HG02852 (cell line): Measurements from ENCODE around the gene CACNG6.

Source experiments
- ATAC-seq: cut with Tn5 transposase; IDR thresholded peaks from one replicate; pipeline ENCODE4 v1.9.1; 2021; ENCODE audit warnings: mild to moderate bottlenecking, moderate library complexity; ENCODE audit not compliant: unreplicated experiment

Gene CACNG6

DNA sequence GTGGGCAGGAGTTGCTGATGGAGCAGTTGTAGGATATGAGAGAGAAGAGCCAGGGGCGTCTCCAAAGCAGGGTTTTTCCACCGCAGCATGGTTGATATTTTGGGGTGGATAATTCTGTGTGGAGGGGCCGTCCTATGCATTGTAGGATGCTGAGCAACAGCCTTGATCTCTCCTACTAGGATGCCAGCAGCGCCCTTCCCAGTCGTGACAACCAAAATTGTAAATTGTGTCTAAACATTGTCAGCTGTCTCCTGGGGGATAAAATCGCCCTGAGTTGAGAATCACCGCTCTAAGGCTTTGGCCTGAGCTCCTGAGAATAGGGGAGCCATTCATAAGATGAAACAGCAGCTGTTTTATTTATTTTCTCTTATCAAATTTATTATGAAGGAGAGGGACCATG, 24.5 kb upstream of the CACNG6 start:
- ATAC-seq = no peak

DNA sequence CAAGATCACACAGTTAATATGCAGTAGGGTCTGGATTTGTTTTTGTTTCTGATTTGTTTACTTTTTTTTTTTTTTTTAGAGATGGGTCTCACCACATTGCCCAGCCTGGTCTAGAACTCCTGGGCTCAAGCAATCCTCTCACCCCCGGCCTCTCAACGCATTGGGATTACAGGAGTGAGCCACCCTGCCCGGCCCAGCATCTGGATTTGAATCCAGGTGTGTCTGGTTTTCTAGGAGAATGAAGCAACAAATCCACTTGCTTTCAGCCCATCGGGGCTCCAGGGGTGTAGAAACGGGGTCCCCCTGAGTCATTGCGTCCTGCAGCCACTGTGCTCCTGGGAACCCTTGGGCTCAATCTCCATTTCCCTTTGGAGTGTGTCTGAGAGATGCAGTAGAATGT, 22.1 kb upstream of the CACNG6 start:
- no peak for ATAC-seq

DNA sequence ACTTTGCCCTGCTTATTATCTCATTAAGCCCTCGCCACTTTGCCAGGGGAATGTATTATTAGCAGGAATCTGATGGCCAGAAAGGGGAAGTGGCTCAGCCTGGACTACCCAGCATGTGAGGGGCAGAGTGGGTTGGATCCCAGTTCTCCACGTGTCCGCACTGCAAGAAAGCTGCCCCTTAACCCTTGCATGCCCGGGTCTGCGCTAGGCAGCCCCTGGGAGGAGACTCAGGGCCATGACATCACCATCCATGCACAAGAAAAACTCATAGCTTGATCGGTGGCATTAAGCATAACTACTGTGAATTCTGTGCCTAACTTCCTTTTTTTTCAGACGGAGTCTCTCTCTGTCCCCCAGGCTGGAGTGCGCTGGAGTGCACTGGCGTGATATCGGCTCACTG, 19.8 kb upstream of the CACNG6 start:
- no peak for ATAC-seq

DNA sequence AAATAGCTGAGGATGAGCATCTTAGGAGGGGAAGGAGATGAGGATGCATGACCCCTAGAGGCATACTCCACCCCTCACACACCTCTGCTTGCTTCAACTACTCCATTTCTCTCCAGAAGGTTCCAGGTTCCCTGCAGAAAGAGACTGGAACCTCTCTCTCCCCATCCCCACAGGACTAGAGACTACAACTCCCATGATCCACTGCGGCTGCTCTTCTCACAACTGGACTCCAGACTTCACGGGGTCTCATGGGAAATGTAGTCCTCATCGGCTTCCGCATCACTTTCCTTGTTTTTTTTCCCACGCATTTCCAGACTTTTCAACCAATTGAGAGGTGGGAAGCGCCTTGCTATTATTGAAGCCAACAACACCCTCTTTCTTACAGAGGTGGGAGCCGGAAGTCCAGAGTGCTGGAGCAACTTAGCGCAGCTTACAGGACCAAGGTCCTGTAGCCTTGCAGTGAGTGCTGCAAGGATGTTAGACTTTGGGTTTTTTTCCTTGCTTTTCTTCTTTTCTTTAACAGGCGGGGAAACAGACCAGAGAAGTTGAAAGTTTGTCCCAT, 13.9 kb upstream of the CACNG6 start:
- ATAC-seq = no peak

DNA sequence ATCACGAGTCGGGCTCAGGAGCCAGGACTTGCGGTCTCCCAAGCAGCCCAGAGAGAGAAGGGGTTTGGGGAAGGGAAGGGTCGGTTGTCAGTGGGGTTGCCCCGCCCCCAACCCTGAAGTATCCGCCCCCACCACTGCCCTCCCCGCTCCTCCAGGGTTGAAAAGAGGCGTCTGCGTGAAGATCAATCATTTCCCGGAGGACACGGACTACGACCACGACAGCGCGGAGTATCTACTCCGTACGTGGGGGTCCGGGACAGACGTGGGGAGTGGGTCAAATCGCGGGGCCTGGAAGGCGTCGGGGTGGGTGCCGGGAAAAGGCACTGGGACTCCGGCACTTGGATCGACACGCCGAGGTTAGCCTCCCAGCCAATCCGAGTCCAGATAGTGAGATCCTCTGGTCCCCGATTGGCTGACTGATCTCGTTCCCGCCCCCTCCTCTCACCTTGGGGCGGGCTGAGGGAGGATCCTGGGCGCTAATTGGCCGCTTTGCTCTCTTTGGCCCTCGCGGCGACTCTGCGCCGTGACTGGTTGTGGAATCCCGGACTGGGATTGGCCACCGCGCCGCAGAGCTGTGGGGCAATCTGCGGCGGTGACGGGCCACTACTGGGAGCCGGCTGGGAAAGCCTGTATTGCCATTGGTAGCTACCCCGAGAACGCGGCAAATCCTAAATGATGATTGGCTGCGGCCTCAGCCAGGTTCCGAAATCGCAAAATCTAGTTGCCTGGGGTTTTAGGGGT, 13.3 kb upstream of the CACNG6 start:
- no peak for ATAC-seq

DNA sequence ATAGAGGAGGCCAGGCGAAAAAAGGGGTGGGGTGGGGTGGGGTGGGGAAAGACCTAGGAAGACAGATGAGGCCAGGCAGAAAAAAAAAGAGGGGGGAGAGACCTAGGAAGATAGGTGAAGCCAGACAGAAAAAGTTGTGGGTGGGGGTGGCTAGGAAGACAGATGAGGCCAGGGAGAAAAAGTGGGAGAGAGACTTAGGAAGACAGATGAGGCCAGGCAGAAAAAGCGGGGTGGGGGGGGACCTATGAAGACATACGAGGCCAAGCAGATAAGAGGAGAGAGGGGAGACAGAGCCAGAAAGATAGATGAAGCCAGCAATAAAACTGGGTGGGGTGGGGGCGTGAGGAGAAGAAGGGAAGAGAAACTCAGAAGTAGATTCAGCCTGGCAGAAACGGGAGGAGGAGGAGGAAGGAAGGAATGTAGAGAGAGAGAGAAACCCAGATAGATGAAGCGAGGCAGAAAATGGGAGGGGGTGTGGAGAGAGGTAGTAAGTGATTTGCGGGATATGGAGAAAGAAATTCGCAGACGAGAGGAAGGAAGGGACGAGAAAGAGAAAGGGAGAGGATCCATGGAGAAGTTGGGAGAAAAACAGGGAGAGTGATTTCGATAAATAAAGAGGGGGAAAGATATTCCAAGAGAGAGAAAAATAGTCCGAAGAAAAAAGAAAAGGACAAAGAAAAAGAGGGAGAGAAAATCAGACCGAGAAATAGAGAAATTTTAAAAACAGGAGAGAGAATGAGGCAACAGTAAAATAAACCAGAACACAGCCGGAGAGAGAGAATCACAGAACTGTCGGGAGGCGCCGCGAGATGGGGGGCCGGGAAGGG, 12.2 kb upstream of the CACNG6 start:
- no peak for ATAC-seq

DNA sequence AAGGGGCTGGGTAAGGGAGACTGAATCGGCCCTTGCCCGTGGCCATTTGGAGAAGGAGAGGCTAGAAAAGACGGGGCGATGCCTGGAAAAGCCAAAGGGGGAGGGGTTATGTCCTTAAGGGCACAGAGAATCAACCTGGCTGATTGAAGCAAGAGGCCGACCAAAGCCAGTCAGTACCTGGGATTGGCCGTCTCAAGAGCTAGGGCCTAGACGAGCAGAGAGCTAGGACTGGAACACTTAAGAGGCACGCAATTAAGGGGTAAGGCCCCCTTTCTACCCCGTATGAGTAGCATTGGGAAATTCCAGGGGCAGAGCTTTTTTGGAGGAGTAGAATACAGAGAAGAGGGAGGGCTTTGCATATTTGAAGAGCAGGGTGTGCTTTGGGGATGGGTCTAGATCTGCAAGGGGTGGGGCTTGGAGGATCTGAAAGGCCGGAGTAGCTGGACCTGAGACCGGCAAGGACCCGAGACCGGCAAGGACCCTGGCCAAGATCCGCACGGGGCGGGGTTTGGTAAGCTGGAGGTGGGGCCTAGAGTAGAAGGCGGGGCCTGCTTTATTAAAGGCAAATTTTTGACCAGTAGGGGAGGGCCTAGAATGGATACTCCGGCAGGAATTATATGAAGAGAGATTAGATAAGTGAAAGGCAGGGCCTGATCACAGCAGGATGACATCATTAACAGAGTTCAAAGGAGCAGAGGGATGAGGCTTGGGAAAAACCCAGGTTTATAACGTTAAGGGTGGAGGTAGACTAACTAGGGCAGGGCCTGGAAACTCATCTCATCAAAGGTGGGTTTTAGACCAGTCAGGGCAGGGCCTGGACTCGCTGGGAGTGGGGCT, 10.7 kb upstream of the CACNG6 start:
- ATAC-seq = no peak

DNA sequence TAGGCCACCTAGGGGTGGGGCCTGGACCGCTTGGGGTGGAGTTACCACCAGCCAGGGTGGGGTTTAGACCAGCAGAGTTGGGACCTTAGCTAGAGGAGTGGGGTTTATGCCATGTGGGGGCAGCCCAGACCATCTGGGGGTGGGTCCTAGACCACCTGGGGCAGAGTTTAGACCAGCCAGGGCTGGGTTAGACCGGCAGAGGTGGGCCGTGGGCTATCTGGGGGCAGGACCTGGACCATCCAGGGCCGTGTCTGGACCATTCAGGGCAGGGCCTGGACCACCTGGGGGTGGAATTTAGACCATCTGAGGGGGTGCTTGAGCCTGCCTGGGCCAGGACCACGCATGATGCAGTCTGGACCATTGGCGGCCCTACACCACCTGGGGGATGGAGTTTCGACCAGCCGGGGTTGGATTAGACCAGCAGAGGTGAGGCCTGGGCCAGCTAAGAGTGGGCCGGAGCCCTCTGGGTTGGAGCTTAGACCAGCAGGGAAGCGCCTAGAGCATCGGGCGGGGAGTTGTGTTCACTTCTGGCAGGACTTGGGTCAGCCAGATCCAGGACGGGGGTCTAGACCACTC, 10.0 kb upstream of the CACNG6 start:
- ATAC-seq = no peak

DNA sequence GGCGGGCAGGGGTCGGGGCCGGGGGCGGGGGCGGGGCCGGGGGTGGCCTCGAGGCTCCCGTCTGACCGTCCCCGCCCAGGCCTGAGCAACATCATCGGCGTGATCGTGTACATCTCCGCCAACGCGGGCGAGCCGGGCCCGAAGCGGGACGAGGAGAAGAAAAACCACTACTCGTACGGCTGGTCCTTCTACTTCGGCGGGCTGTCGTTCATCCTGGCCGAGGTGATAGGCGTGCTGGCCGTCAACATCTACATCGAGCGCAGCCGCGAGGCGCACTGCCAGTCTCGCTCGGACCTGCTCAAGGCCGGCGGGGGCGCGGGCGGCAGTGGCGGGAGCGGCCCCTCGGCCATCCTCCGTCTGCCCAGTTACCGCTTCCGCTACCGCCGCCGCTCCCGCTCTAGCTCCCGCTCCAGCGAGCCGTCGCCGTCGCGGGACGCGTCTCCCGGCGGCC, 9.4 kb upstream of the CACNG6 start:
- no peak for ATAC-seq

DNA sequence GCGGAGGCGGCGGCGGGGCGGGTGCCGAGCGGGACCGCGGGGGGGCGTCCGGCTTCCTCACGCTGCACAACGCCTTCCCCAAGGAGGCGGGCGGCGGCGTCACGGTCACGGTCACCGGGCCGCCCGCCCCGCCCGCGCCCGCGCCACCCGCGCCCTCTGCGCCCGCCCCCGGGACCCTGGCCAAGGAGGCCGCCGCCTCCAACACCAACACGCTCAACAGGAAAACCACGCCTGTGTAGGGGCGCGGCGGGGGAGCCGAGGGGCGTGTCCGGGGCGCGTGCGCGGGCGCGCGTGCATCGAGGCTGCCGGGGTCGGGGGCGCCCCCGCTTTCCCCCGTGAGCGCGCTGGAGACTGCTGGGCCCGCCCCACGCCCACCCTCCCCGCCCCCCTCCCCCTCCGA, 8.8 kb upstream of the CACNG6 start:
- ATAC-seq = no peak

DNA sequence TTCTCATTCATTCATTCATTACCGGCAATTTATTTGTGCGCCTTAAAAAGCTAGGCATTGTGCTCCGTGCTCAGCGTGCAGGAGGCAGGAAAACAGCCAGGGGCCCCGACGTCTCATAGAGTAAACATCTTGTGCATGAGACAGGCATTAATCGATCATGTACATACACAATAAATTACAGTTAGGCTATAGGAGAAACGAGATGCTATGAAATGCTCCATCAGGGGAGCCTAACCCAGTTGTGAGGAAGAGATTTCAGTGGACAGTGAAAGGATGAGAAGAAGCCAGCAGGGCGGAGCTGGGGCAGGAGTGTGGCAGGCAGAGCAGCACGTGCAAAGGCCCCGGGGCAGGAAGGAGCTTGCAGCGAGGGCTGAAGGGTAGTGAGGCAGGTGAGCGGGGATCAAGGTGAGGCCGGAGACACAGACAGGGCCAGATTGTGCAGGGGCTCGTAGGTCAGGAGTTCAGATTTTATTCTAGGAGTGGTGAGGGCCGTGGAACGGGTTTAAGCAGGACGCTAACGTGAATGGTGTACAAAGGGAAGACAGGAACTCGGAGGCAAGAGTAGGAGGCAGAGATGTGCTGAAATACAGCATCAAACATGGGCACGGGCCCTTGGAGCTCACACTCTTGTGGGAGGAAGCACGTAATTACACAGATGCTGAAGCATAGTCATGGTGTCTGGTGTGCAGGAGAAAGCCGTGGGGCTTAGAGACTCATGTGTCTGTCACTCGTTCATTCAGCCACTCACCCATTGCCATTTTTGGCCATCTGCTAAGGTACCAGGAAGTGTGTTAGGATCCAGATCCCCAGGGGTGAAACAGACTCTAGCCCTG, 7.8 kb upstream of the CACNG6 start:
- ATAC-seq = no peak

DNA sequence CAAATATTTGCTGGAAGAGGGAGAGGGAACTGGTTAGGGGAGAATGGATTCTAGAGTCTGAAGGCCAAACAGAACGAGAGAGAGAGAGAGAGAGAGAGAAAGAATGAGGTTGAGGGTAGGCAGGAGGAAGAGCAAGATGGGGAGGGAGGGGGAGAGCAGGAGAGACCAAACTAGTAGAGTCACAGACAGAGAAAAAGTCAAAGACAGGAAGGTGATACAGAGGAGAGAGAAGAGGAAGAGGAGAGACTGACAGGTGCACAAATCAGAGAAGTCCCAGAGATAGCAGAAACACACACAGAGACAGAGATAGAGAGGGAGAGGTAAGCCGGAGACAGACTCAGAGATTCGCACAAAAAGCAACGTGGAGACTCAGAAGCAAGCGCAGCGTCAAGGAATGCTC, 5.6 kb upstream of the CACNG6 start:
- ATAC-seq = no peak

DNA sequence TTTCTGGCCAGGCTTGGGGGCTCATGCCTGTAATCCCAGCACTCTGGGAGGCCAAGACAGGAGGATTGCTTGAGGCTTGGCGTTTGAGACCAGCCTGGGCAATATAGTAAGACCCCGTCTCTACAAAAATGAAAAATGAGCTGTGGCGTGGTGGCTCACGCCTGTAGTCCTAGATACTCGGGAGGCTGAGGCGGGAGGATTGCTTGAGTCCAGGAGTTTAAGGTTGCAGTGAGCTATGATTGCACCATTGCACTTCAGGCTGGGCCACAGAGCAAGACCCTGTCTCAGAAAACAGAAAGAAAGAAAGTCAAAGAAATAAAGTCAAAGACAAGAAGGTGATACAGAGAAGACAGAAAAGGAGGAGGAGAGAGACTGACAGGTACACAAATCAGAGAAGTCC, 2.5 kb upstream of the CACNG6 start:
- no peak for ATAC-seq

DNA sequence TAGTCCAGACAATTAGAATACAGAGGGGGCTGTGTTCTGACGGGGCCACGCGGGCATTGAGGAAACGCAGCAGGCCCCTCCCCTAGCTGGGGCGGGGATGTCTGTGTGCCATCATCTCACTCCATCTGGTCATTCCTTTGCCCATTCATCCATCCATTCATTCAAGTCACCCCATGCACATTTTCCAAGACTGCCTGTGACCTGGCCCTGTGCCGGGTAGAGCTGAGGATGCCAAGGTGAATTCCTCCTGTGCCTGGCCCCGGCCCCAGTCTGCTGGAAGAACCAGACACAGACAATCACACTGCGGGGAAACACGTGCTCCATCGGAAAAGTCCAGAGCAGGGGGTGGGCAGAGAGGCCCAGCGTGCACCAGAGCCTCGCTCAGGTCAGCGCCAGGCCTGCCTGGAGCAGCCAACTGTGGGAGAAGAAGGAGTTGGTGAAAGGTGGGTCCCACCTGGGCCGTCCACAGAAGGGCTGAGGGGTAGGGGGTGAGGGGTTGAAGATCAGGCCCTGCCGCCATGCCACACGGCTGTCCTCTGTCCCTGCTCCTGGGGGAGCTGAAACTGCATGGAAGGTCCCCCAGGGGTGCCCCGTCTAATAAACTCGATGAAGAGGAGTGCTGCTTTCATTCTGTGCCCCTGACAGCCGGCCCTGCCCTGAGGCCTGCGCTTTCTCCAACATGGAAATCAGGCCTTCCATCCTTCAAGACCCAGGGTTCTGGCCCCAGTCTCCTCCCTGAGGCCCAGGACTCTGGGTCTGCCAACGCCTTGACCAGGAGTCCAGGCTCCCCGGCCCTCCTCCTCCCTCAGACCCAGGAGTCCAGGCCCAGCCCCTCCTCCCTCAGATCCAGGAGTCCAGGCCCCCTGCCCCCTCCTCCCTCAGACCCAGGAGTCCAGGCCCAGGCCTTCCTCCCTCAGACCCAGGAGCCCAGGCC, 1.6 kb upstream of the CACNG6 start:
- ATAC-seq = no peak

DNA sequence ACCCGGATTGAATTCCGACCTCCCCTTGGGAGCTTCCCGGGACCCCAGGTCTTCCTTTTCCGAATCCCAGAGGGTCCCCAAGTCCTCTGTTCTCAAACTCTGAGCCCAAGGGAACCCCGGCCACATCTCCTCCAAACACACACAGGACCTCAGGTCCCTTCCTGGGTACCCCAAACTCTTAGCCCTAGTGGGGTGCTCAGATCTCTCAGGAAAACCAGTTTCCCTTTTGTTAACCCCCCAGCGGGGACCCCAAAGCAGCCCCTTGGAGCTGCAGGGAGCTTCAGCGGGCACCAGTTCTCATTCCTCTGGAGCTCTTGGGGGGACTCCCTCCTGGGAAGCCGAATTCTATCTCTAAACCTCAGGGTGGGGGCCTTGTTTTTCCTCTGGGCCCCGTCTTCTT, 774 bp downstream of the CACNG6 start:
- ATAC-seq = no peak

DNA sequence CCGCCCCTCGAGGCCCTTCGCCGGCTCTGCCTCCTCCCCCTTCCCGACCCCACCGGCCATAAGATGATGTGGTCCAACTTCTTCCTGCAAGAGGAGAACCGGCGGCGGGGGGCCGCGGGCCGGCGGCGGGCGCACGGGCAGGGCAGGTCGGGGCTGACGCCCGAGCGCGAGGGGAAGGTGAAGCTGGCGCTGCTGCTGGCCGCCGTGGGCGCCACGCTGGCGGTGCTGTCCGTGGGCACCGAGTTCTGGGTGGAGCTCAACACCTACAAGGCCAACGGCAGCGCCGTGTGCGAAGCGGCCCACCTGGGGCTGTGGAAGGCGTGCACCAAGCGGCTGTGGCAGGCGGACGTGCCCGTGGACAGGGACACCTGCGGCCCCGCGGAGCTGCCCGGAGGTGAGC, 1.4 kb downstream of the CACNG6 start:
- no peak for ATAC-seq

DNA sequence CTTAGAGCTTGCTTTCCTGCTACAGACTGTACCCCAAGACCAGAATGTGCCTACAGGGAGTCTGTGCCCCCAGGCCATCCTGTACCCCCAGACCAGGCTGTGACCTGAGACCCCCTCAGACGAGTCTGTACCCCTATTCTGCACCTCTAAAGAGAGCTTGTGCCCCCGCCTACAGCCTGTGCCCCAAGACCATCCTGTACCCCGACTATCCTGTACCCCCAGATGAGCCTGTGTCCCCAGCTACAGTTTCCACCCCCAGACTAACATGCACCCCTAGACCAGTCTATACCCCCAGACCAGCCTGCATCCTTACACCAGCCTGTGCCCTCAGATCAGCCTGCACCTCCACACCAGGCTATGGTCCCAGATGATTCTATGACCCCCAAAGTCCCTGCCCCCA, 2.0 kb downstream of the CACNG6 start:
- ATAC-seq = no peak

DNA sequence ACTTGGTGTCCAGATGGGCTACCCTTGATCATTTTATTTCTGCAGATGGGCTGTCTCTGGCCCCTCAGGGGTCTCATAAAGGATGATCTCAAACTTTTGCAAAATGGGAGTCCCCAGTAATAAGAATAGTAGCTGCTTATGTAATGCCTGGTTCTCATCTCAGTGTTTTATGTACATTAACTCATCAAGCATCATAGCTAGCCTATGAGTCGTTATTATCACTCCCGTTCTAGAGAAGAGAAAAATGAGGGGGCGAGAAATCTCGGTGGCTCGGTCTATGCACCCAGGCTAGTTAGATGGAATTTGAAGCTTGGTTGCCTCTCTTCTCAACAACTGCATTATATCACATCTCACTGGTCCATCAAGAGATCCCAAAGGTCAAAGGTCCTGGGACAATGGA, 3.4 kb downstream of the CACNG6 start:
- ATAC-seq = no peak

DNA sequence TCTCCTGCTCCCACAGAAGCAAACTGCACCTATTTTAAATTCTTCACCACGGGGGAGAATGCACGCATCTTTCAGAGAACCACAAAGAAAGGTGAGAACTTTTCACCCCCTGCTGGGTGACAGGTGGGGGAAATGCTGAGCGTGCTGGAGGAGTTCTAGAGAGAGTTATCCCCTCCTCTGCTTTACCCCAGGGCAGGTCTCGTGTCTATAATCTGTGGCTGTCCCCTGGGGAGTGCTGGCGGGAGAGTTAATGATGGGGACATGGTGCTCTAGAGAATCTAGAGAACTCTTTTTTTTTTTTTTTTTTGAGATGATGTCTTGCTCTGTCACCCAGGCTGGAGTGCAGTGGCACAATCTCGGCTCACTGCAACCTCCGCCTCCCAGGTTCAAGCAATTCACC, 6.8 kb downstream of the CACNG6 start:
- ATAC-seq = no peak
